B cell (primary cell): ENCODE measurements around the gene FSIP1. TPM values are rescaled to one million over a fixed set of nuclear protein-coding genes. Genes with fewer than 3 reads are reported as not detected.

ENCODE experiments used
- ATAC-seq: fragments of 200-7000 bp; cut with Tn5 transposase; one replicate; pipeline ENCODE4 v1.10.0; 2021; ENCODE audit warnings: low read depth, mild to moderate bottlenecking, moderate number of reproducible peaks, moderate library complexity
- CTCF ChIA-PET: fragments of 350-600 bp; sonication (Branson Sonifier 250); formaldehyde crosslinking; loops from one replicate; lab custom pipeline; 2021; ENCODE audit warnings: antibody characterized with exemption, inconsistent platforms; lab: Charles Lee
- POLR2A ChIA-PET: fragments of 350-600 bp; sonication (Branson Sonifier 250); formaldehyde crosslinking; loops from one replicate; lab custom pipeline; 2021; ENCODE audit warnings: antibody characterized with exemption; lab: Charles Lee
- DNase-seq: peaks from one replicate; pipeline ENCODE4 v3.0.0; 2013
- H2AFZ ChIP-seq: 2 replicates; pipeline ENCODE4 v1.6.1; 2012; ENCODE audit warnings: mild to moderate bottlenecking, low read depth, low read length; ENCODE audit not compliant: insufficient read depth, poor library complexity, severe bottlenecking
- H3K27ac ChIP-seq, 2 donors: 1 replicate in 1 of 2; 2 replicates in 1 of 2; pipeline ENCODE4 v1.5.1; 2012 to 2013; ENCODE audit warnings: low read length in 2 of 2, mild to moderate bottlenecking in 2 of 2, moderate library complexity in 1 of 2
- H3K27me3 ChIP-seq, 4 experiments: fragments of 200-600 bp in 1 of 4; sonication (generic) in 1 of 4; replicated peaks in 1 of 4; 1 replicate in 2 of 4; 2 replicates in 2 of 4; pipeline versions ENCODE4 v1.6.1 to v1.7.0; 2013 to 2016; ENCODE audit warnings: low read length in 3 of 4, mild to moderate bottlenecking in 2 of 4, mixed read lengths in 1 of 4, moderate library complexity in 1 of 4; ENCODE audit not compliant: insufficient read depth in 4 of 4, control insufficient read depth in 3 of 4; ENCODE audit errors: control extremely low read depth in 1 of 4
- H3K36me3 ChIP-seq, 2 experiments: replicated peaks in 1 of 2; 1 replicate in 1 of 2; 2 replicates in 1 of 2; pipeline versions ENCODE4 v1.6.1 to v1.7.1; 2013; ENCODE audit warnings: low read length in 1 of 2; ENCODE audit not compliant: insufficient read depth in 2 of 2, control insufficient read depth in 1 of 2; ENCODE audit errors: control extremely low read depth in 1 of 2, extremely low read depth in 1 of 2
- H3K4me1 ChIP-seq, 2 donors: fragments of 200-600 bp in 1 of 2; sonication (generic) in 1 of 2; 1 replicate in 1 of 2; 2 replicates in 1 of 2; pipeline versions ENCODE4 v1.5.1 to v1.6.1; 2013 to 2017; ENCODE audit warnings: low read length in 2 of 2; ENCODE audit not compliant: control insufficient read depth in 2 of 2, insufficient read depth in 2 of 2
- H3K4me2 ChIP-seq: replicated peaks from 2 replicates; pipeline ENCODE3; 2012; ENCODE audit warnings: mild to moderate bottlenecking, low read depth, low read length; ENCODE audit not compliant: poor library complexity, severe bottlenecking
- H3K4me3 ChIP-seq, 5 experiments: fragments of 200-600 bp in 1 of 5; sonication (generic) in 1 of 5; 1 replicate in 3 of 5; 2 replicates in 2 of 5; pipeline versions ENCODE4 v1.5.1 to v1.7.0; 2011 to 2016; ENCODE audit warnings: low read length in 4 of 5, mild to moderate bottlenecking in 4 of 5, low read depth in 2 of 5, control low read depth in 1 of 5, moderate library complexity in 1 of 5; ENCODE audit not compliant: insufficient read depth in 1 of 5; ENCODE audit errors: control extremely low read depth in 1 of 5, extremely low read depth in 1 of 5
- H3K79me2 ChIP-seq: fragments of 200-600 bp; sonication (generic); one replicate; pipeline ENCODE4 v1.6.0; 2016; ENCODE audit warnings: low read length; ENCODE audit not compliant: control insufficient read depth, insufficient read depth
- H3K9ac ChIP-seq: fragments of 200-600 bp; sonication (generic); 2 replicates; pipeline ENCODE4 v1.6.1; 2017; ENCODE audit warnings: mild to moderate bottlenecking, low read length, moderate library complexity
- H3K9me3 ChIP-seq, 3 donors: one replicate each; pipeline versions ENCODE4 v1.6.1 to v1.7.1; 2013; ENCODE audit warnings: low read length in 2 of 3; ENCODE audit not compliant: control insufficient read depth in 2 of 3, insufficient read depth in 1 of 3; ENCODE audit errors: control extremely low read depth in 1 of 3
- H4K20me1 ChIP-seq: 2 replicates; pipeline ENCODE4 v1.6.0; 2012; ENCODE audit warnings: mild to moderate bottlenecking, low read length; ENCODE audit not compliant: insufficient read depth, control insufficient read depth, poor library complexity, severe bottlenecking
- H3K27ac Mint-ChIP-seq: one replicate; pipeline ENCODE4 v1.8.0; 2021; ENCODE audit warnings: mixed read lengths
- H3K27me3 Mint-ChIP-seq: one replicate; pipeline ENCODE4 v1.8.0; 2021; ENCODE audit warnings: mixed read lengths
- H3K4me1 Mint-ChIP-seq: one replicate; pipeline ENCODE4 v1.8.0; 2021; ENCODE audit warnings: mixed read lengths
- H3K4me3 Mint-ChIP-seq: one replicate; pipeline ENCODE4 v1.8.0; 2021; ENCODE audit warnings: mixed read lengths
- H3K9me3 Mint-ChIP-seq: one replicate; pipeline ENCODE4 v1.8.0; 2022; ENCODE audit warnings: mixed read lengths; ENCODE audit not compliant: insufficient read depth
- CTCF ChIP-seq: fragments of 200-600 bp; IDR thresholded peaks from one replicate; pipeline ENCODE4 v1.8.0; 2022; ENCODE audit warnings: antibody characterized with exemption, mild to moderate bottlenecking
- EZH2 ChIP-seq: IDR thresholded peaks from 2 replicates; pipeline ENCODE4 v1.6.1; 2012; ENCODE audit warnings: borderline replicate concordance, low read depth, mild to moderate bottlenecking, moderate library complexity, low read length; ENCODE audit not compliant: insufficient read depth, poor library complexity, severe bottlenecking
- WGBS: methylation state at CpG from one replicate; pipeline ENCODE4 v1.1.5; 2013; ENCODE audit warnings: missing lambda C conversion rate; ENCODE audit not compliant: insufficient coverage; 5-methylcytosine and 5-hydroxymethylcytosine counted together
- intact Hi-C: fragments of 100-400 bp; cut with micrococcal nuclease; formaldehyde crosslinking; loops from one replicate; pipeline ENCODE4 v1.10.0; 2022
- polyA plus RNA-seq: library from polyadenylated mRNA; depleted of rRNA; stranded (reverse); fragments of >200 nt; gene quantifications from 2 replicates; pipeline ENCODE4 v1.2.3, GENCODE V29; 2012
- total RNA-seq, 2 donors: library from RNA; stranded (reverse); fragments of 120-200 nt in 1 of 2; gene quantifications; 1 replicate in 1 of 2; 2 replicates in 1 of 2; pipeline versions ENCODE4 v1.2.3 to v1.2.4, GENCODE V29; 2013 to 2022

The FSIP1 gene
- total and polyA plus RNA-seq, 2 donors (not counting 1 experiment from before 2014, with no cell fraction given) = 0.19 to 0.49 TPM

- no peak overlapping the region for H2AFZ ChIP-seq
- no peak for TF ChIP-seq EZH2
- TF ChIP-seq CTCF = no peak
- Mint-ChIP-seq H3K4me3 (no peak overlapping the region), H3K9me3 (peaks cover 3% of the 10 kb centered on the region), H3K4me1 (no peaks in the 10 kb centered on the region), H3K27me3 (no peaks in the 10 kb centered on the region), H3K27ac (no peak overlapping the region)
- no peaks in the 10 kb centered on the region for H3K79me2 ChIP-seq
- no peaks in the 10 kb centered on the region for H3K4me1 ChIP-seq
- H3K4me2 ChIP-seq = no peak overlapping the region
- H3K27ac ChIP-seq = no peak overlapping the region
- DNase-seq (no peak), ATAC-seq (no peak)
- H3K9me3 ChIP-seq = peaks cover 0 to 3% (median 0%) of the 10 kb centered on the region in 3 donors
- no CpG with 5 or more reads among the region's 1 CpG for WGBS
- no peak overlapping the region for H3K9ac ChIP-seq
- no peak overlapping the region for H3K4me3 ChIP-seq
- no peaks in the 10 kb centered on the region for H3K27me3 ChIP-seq
- H3K36me3 ChIP-seq = no peaks in the 10 kb centered on the region
- CTCF ChIA-PET = no interaction called here
- intact Hi-C loops = no loop called here
- no peaks in the 10 kb centered on the region for H4K20me1 ChIP-seq
- POLR2A ChIA-PET = no interaction called here
Measured at GRCh38 chr15:39717134-39717533, 65.5 kb downstream of the FSIP1 start.

GRCh38 chr15:39714251-39714650 lies 68.4 kb downstream of the FSIP1 start:
- no peak overlapping the region for H3K4me3 Mint-ChIP-seq

More at GRCh38 chr15:39714251-39714650, 68.4 kb downstream of the FSIP1 start:
- Histone ChIP-seq H3K27me3 (no peaks in the 10 kb centered on the region), H3K9me3 (peaks cover 0 to 3% (median 0%) of the 10 kb centered on the region in 3 donors), H3K36me3 (no peaks in the 10 kb centered on the region), H3K27ac (no peak overlapping the region), H3K4me1 (no peaks in the 10 kb centered on the region), H3K4me3 (no peak overlapping the region), H4K20me1 (no peaks in the 10 kb centered on the region), H3K79me2 (no peaks in the 10 kb centered on the region), H3K9ac (no peak overlapping the region), H3K4me2 (no peak overlapping the region), H2AFZ (no peak overlapping the region)
- Mint-ChIP-seq H3K9me3 (peaks cover 3% of the 10 kb centered on the region), H3K27ac (no peak overlapping the region), H3K27me3 (no peaks in the 10 kb centered on the region), H3K4me1 (no peaks in the 10 kb centered on the region)
- ATAC-seq (no peak), DNase-seq (no peak)
- TF ChIP-seq CTCF (no peak), EZH2 (no peak)
- intact Hi-C loops = no loop called here
- ChIA-PET POLR2A (no interaction called here), CTCF (no interaction called here)
- WGBS = 60% methylated on average over 2 of the region's 2 CpGs
